ENCODE measurements around the gene FSTL5.
A peak's percentile ranks its signal among the peaks of the same experiment; 100 is the strongest.
"Not testable (repeated sequence)": the region's sequence is repeated elsewhere in the genome, so short reads cannot be mapped to it uniquely, and the experiment has no call there.

FSTL5 gene
- total RNA-seq = 0 to 0.04 reads per million in 2 donors

DNA sequence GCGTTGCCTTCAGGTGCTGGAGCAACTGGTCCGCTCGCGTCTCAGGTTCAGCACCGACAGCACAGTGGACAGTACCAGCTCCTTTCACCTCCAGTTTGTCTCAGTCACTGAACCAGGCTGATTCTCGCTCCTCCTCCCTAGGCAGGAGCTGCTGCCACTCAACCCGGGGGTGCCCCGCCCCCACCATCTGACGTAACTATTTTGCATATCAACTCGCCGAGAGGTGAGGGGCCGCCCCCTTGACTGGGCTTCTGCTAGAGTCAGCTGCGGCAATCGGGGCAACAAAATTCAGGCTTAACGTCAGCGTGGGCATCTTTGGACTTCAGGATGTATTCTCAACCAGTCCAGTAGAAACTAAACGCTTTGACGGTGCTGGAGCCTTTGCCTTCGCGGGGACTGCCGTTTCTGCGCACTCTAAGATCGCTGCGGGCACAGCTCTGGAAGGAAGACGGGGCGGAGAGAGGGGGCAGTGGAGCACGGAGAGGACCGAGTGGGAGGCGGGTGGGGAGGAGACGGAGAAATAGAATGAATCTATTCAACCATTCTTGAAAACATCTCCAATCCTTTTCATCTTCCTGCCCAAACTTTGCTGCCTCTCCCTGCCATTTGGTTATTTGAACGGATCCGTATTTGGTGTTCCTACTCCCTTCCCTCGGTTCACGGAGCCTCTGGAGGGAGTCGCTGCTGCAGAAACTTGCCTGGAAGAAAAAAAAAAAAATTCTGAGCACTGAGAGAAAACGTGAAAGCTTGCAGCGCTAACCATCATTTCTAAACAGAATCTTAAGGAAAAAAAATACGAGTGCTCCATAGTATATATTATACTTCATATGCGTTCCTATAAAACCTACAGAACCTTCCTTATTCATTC lies at the start of gene FSTL5:
Gene FSTL5, minus strand, starts transcription at position 109 of the 868 bp plus-strand sequence. CDS start 52,604 bp downstream, outside the sequence.
- no peak for DNase-seq

DNA sequence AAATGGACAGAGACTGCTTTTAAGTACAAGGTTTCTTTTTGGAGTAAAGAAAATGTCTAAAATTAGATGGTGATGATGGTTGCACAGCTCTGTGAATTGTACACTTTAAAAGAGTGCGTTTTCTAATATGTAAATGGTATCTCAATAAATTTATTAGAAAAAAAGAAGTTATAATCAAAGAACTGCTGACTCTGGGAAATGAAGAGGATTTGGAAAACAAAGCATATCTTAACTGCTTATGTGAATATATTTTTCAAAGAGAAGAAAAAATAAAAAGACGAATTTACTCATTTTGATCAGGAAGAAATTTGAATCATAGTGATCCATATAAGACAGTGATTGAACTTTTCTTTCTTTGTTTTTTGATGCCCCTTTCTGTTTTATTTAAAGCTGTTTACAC lies 45.9 kb upstream of the FSTL5 start:
- DNase-seq = no peak

GRCh38 chr4:162203478-162203877 lies 39.7 kb upstream of the FSTL5 start:
- DNase-seq = peak; percentile 11

DNA sequence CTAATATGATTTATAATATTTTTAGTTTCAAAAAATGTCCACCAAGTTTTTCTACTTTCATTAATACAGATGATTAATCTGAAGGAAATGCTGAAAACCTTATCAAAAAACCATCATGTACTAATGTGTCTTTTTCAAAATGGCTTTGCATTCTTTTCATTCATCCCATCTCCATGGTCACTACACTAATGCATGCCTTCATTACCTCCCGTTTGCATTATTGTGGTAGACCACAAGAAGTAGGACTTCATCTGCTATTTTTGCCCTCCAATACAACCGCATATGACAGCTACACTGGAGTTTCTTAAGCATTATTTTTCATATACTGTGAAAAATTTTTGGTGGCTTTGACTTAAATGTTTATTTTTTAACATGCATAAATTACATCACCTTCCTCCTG lies 37.9 kb upstream of the FSTL5 start:
- no peak for DNase-seq

DNA sequence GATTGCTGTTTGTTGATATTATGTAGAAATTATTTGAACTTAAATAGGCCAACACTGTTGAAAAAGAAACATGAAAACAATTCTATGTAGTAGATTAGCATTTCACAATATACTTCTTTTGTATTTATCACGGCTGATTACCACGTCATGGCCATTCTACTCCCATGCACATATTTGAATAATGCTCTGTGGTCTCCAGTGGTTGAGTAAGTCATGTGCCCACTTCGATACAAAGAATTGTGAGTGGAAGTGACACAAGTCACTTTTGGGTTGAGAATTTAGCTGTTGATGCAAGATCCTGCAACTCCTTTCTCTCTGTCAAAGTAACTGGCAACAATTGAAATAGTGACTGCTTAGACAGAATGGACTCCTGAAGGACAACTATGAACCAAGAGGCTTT lies 6.7 kb upstream of the FSTL5 start:
- no peak for DNase-seq

DNA sequence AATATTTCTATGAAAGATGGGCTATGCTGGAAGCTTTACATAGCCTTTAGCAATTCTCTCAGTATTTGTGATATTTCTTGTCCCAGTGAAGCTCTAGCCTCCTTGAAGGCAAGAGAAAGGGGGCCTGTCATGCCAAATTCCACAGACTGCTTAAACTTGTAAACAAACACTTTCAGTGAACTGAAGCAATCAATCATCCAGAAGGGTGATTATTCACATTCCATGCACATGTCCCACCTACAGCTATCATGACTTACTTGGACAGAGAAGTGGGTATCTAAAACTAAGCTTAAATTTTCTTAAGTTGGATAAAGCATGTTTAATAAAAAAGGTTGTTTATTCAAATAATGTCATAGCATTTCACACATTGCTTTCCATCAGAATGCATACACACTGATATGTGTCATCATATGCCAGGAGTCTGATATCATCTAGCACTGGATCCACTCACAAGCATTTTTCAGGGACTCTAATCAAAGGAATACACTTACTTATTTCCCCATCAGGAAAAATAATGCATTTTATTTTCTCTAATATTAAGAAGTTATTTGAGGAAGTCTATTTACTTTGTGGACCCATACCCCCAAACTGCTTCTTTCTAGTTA lies 1.2 kb upstream of the FSTL5 start:
- DNase-seq = no peak

GRCh38 chr4:162162672-162163071 lies 1.1 kb downstream of the FSTL5 start:
- no peak for DNase-seq

GRCh38 chr4:162157241-162157640 lies 6.6 kb downstream of the FSTL5 start:
- DNase-seq = no peak

GRCh38 chr4:162154862-162155540 lies 8.8 kb downstream of the FSTL5 start:
- no peak for DNase-seq

DNA sequence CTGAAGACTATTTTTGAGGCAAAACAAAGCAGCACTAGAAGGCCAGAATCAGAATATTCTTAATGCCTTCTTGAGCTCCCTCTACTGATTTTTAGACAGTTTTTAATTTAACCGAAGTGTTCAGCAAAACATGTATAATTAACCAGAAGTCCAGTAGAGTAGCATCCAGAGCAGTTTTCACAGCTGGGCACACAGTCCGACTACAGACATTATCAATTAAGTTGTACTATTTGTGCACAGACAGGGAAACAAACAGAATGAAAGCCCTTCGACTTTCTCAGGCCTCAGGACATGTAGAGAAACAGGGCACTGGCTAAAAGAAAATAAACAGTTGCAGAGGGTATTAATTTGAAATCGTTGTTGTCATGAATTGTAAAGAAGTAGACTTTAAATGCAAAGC lies 11.9 kb downstream of the FSTL5 start:
- no peak for DNase-seq

DNA sequence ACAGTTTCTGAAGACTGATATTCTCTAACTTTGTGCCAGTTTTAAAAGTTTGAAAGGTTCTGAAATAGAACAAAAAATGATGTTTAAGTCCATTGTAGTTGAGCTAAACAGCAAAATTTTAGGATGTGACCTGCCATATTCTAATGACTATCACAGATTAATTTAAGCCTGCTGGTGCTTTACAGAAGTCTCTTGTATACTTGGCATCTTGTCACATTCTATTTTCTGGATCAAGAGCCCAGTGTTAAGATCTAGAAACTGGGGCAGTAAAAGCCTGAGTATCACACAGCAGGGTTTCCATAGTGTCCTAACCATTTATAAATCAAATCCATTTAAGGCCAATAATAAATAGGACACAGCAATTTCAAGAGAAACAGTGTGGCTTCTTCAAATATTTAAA lies 12.4 kb downstream of the FSTL5 start:
- DNase-seq = no peak

DNA sequence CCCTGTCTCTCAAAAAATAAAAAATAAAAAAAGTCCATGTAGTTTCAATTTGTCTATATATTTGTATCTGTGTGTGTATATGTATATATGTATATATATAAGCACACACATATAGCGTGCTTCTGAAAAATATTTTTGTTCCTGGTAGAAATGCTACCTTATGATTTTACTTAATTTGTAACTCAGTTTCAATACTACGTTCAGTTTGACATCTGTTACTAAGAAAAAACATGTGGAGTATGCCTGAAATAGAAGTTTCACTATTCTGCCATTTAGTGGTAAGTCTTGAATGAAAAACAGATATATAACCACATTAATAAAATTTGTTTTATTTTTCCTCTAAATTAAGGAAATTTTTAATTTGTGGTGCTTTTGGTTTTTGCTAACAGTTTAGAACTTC lies 14.2 kb downstream of the FSTL5 start:
- no peak for DNase-seq

DNA sequence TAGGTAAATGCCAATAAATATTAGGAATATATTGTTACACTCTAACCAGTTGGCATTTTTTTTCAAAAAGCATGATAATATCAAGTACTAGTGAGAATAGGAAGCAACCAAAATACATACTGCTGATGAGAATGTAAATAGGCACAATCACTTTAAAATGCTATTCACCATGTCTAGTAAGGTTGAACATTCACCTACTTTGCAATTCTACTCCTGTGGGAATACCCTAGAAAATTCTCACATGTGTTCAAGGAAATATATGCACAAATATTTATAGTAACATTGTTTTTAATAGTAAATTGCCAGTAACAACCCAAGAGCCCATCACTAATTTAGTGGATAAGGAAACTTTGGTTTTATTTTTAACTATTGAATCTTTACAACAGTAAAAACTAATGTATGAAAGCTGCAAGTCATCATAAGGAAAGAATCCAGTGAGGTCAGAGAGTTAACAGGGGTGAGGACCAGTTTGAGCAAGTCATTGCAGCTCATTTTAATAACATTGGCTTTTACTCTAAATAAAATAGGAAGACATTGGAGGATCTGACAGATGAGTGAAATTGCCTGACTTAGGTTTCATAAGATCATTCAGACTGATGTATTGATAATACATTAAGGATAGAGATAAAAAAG lies 23.6 kb downstream of the FSTL5 start:
- no peak for DNase-seq

GRCh38 chr4:162139412-162139811 lies 24.4 kb downstream of the FSTL5 start:
- no peak for DNase-seq

- no peak for DNase-seq
Measured at GRCh38 chr4:162131256-162131655, 32.5 kb downstream of the FSTL5 start.

GRCh38 chr4:162126729-162127128 lies 37.1 kb downstream of the FSTL5 start:
- DNase-seq = no peak

DNA sequence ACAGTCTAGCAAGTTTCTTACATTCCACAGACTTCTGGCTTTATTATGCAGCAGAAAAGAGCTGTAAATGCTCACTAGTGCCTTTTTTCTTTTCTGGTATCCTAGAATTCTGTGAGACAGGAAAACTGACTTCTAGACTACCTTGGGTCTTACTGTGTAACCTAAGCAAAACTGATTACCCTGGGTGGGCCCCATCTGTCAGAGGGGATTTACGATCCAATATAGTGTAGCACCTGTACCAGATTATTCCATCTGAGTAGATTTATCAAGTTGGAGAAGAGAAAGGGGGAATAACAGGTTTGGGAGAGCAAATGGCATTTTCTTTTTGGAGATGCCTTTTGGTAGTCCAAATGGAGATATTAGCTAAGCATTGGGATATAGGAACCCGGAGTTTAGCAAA lies 46.7 kb downstream of the FSTL5 start:
- no peak for DNase-seq

GRCh38 chr4:162116095-162116779 lies 47.6 kb downstream of the FSTL5 start:
- no peak for DNase-seq

- no peak for DNase-seq
Measured at GRCh38 chr4:162115333-162115732, 48.5 kb downstream of the FSTL5 start.

DNA sequence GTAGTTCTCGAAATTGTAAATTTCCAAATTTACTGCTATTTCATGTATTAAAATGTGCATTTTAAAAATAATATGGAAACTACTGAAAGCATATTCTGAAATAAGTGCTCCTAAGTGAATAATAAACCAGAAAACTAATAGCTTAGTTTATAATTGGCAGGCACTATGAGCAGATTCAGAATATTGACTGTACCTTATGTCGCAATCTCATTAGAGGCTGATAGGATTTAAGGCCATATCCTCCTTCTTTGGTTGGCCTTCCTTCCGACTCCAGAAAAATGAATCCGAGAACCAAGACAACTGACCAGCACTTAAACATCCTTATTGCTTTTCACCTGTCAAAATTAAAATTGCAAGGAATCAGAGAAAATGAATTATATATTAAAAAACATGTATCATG lies 52.7 kb downstream of the FSTL5 start:
- DNase-seq = no peak

GRCh38 chr4:162104459-162105124 lies 59.2 kb downstream of the FSTL5 start:
- no peak for DNase-seq

DNA sequence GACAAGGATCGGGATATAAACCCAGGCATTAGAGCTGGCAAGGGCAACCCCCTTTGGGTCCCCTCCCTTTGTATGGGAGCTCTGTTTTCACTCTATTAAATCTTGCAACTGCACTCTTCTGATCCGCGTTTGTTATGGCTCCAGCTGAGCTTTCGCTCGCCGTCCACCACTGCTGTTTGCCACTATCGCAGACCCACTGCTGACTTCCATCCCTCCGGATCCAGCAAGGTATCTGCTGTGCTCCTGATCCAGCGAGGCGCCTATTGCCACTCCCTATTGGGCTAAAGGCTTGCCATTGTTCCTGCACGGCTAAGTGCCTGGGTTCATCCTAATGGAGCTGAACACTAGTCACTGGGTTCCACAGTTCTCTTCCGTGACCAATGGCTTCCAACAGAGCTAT lies 59.9 kb downstream of the FSTL5 start:
- DNase-seq = not testable (repeated sequence)
